GM19240 (cell line): ENCODE data around the gene LPCAT2.
"Not testable (repeated sequence)": the region's sequence is repeated elsewhere in the genome, so short reads cannot be mapped to it uniquely, and the experiment has no call there.

Experiments used
- DNase-seq: peaks from one replicate; pipeline ENCODE4 v3.0.0; 2011; ENCODE audit warnings: low spot score; ENCODE audit not compliant: insufficient read length

Gene LPCAT2

DNA sequence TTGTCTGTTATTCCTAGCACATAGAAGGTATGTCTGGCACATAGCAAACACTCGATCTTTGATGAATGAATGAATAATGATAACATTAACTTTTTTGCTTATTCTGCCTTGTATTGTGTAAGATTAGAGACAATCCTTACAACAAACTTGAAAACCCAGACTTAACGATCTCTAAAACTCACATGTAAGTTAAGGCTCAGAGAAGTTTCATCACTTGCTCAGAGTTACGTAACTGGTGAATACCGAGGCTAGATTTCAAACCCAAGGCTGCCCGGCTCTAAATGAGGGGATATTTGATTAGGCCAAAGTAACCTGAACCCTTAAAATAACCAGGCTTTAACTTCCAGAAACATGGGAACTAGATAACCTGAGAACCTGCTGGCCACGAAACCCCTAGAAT, 79.9 kb downstream of the LPCAT2 start:
- no peak for DNase-seq

DNA sequence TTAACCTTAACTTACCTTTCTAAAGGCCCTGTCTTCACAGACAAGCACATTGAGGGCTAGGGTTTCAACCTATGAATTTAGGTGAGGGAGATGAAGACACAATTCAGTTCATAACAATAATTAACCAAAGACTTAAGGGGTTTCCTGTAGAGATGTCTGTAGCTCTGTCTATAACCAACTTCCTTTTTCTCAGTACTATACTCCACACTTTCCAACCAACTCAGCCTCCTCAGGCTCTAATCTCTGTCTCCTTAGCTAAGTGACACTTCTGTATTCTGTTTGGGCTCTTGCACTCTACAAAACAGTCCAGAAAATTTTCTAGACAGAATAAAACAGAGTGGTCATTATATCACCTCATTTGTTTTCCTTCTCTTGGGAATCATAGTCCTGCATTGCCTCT, 83.4 kb downstream of the LPCAT2 start:
- DNase-seq: no peak

DNA sequence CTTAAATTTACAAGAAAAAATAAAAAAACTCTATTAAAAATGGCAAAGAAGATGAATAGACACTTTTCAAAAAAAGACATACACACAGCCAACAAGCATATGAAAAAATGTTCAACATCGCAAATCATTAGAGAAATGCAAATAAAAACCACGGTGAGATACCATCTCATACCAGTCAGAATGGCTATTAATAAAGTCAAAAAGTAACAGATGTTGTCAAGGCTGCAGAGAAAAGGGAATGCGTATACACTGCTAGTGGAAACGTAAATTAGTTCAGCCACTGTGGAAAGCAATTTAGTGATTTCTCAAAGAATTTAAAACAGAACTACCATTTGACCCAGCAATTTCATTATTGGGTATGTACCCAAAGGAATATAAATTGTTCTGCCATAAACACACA, 89.1 kb downstream of the LPCAT2 start:
- no peak for DNase-seq

DNA sequence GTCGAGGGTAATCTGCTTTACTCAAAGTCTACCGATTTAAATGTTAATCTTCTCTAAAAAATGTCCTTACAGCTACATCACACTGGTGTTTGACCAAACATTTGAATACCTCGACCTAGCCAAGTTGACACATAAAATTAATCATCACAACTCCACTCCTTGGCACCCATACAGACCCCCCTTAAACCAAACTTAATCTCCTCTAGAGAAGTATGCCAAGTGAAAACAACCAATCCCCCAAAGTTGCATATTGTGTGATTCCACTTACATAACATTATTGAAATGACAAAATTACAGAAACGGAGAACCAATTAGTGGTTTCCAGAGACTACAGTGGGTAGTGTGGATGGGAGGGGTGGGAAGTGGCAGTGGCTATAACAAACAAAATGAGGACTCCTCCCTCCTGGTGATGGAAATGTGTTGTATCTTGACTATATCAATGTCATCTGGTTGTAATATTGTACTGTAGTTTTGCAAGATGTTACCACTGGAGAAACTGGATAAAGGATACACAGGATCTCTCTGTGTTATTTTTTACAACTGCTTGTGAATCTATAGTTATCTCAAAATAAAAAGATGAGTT, 97.0 kb downstream of the LPCAT2 start:
- no peak for DNase-seq

DNA sequence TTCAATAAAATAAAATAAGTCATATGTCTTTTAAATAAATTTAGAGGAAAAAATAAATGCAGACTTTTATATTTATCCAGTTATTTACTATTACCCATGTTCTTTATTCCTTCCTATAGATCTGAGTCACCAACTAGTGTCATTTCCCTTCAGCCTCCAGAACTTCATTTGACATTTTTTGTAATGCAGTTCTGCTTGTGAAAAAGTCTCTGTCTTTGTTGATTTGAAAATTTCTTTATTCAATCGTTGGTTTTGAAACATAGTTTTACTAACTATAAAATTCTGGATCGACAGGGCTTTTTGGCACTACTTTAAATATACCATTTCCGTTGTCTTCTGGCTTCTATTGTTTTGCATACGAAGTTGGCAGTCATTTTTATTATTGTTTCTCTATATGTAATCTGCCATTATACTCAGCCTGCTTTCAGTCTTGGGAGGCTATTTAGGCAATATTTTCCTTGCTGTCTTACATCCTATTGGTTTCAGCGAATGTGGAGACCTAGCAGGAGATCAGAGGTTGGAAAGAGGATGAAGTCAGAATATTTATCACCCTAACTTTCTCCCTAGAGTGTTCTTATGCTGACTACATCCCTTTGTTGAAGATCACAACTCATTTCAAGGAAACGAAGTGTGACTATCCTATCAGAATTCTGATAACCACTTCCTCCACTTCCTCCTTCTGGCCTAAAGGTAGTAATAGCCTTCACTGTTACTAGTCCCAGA, 104.9 kb downstream of the LPCAT2 start:
- DNase-seq: no peak

DNA sequence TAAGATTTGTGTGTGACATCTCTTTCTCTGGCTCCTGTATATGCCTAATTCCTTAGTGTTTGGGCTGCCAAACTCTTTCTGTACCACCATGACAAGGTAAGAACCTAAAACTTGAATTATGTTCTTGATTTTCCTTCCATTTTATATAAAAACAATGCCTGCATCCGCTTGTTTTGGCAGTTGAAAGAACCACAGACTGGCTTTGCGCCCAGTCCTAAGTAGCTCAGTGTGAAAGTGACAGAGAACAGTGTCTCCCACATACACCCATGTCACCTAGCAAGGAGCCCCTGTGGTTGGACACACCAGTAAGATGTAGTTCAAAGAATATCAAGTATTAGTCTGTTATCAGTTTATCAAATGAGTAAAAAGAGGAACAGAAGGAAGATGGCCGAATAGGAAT, 106.2 kb downstream of the LPCAT2 start:
- no peak for DNase-seq

DNA sequence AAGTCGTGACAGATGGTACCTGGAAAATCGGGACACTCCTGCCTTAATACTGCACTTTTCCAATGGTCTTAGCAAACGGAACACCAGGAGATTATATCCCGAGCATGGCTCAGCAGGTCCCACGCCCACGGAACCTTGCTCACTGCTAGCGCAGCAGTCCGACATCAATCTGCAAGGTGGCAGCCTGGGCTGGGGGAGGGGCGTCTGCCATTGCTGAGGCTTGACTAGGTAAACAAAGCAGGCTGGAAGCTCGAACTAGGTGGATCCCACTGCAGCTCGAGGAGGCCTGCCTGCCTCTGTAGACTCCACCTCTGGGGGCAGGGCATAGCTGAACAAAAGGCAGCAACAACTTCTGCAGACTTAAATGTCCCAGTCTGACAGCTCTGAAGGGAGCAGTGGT, 106.8 kb downstream of the LPCAT2 start:
- DNase-seq: not testable (repeated sequence)

DNA sequence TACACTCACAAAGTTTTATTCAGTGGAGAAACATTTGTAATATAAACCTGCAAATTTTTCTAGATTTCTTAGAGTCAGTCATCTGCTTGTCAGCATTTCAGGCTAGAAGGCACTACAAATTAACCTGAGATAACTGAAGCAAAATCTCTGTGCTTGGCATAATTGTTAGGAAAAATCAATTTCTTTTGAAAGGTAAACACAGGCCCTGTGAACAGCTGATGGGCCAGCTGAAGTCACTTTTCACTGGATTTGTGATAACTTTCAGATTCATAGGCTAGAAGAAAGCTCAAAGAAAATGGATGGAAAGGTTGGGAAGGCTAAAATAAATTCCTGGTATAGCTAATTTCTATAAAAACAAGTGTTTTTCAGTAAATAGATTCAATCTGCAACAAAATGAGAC, 112.9 kb downstream of the LPCAT2 start:
- no peak for DNase-seq

DNA sequence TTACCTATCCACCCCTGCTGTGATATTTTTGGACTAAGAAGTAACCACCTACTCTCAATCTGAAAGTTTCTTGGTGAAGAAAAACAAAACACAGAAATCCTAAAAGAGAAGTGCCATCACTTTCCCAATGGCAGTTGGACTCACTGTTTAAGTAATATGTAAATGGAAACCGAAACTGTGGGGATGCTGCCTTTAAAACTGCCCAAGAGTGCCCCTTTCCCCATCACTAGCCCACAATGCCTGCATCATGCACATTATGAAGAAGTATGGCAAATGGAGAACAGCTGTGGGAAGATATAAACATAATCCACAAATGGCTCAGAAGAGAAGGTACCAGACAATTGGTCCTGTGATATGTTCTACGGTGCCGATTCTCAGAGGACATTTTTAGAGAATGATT, 113.4 kb downstream of the LPCAT2 start:
- no peak for DNase-seq

DNA sequence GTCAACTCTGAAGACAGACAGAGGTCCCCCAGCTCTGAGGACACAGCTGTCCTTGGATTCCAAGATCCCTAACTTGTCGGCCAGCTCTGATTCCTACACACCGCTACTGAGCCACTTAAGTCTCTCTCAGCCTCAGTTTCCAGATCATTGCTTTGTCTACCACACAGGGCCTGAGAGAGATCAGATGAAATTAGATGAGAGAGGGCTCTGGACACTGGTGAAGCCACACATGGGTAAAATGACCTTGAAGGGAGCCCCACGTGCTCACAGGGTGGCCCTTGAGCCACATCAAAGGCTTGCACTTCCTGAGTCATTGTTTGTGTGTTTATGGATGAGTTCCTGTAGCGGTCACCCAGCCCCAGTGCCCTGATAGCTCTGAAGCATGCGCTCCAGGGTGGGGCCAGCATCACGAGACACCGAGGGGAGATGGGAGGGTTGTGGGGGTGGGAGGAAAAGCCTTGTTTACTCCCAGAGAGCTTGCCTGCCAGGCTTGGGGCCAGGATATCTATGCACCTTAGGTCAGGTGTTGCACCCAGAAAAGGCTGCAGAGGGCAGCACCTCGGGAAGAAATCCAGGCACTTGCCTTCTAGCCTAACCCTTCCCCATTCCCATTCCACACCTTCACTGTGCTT, 114.2 kb downstream of the LPCAT2 start:
- no peak for DNase-seq

DNA sequence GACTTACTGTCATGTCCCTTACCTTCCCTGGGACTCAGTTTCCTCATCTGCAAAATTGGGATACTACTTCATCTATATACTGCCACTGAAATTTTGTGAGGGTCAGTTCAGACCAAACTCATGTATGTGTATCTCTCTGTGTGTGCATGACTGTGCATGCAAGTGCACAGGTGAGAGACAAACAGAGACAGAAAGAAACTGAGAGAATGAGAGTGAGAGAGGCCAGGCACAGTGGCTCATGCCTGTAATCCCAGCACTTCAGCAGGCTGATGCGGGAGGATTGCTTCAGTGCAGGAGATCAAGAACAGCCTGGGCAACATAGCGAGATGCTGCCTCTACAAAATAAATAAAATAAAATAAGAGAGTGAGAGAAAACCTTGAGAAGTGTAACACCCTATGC, 114.8 kb downstream of the LPCAT2 start:
- DNase-seq: no peak

DNA sequence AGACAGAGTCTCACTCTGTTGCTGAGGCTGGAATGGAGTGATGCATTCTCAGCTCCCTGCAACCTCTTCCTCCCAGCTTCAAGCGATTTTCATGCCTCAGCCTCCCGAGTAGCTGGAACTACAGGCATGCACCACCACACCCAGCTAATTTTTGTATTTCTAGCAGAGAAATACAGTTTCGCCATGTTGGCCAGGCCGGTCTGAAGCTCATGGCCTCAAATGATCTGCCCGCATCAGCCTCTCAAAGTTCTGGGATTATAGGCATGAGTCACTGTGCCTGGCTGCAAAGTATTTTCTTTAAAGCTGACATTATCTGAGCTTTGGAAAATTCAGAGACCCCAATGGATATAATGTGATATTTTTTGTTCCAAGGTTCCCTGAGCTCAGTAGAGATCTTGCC, 115.8 kb downstream of the LPCAT2 start:
- no peak for DNase-seq

DNA sequence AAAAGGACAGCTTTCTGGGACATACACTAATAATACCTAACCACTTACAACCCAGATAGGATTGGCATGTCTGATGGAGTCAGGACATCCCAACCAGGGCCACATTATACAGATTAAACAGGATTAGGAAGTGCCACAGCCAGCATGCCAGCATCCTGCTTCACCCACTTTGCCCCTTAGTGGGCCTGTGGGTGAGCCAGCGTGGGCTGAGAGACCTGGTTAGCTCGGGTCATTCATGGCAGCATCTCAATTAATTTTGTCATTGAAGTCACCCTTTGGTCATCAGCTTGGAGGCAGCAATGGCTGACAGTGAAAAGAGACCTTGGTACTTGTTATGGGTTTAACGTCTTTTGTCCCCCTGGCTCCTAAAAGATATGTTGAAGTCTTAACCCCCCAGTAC, 117.0 kb downstream of the LPCAT2 start:
- DNase-seq: no peak

DNA sequence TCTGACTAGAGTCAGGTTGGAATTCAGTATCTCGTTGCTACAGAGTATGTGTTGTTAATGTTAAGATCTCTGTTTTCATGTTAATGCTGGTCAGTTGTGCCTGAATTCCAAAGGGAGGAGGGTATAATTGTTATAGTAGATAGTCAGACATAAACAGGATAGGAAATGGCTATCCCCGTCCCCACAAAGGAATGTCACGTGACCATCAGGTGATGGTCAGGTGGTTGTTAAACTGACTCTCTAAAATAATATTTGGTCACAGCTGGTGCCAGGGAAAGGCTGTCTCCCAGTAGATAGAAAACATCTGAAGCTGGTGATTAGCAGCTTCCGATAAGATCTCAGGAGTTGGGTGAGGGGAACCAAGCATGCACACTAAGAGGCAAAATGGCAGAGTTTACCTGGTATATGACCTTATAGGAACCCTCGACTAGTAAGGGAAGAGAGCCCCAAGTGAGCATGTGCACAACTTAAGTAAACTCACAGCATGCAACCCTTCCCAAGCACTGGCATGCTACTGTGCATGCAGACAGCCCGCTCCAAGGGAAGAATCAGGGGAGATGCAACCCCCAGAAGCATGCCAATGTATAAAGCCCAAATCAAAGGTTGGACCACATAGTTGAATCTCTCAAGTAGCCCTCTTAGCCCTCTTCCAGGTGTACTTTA, 119.6 kb downstream of the LPCAT2 start:
- DNase-seq: no peak

DNA sequence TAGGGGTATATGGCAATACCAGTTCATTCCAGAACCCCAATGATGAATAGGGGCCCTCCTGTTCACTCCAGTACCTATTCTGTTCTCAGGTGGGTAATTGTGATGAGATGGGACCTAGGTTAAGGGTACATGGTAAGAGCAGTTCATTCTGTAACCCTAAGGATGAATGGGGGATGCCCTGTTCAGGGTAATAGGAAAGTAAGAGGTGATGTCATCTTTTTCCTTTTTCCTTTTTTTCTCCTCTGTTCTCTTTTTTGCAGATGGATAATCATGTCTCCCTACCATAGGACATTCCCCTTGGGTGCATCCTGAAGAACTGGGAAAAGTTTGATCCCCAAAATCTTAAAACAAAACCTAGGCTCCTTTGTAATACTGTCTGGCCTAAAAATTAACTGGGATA, 121.9 kb downstream of the LPCAT2 start:
- DNase-seq: no peak

DNA sequence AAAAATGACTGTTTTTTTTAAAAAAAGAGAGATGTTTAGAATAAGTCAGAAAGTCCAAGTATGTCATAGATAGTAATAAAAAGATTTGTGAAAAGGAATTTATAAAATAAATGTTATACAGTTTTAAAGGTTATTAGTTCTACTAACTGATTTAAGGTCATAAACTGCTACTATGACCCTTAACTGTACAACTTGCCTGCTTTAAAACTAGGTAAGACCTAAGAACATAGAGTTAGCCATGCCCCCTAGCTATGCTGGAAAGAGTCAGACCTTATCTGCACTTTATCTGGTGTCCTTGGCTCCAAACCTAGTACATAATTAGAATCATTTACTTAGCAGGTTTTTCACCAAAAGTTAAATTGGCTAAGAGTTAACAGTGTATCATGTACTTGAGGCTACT, 123.4 kb downstream of the LPCAT2 start:
- no peak for DNase-seq

DNA sequence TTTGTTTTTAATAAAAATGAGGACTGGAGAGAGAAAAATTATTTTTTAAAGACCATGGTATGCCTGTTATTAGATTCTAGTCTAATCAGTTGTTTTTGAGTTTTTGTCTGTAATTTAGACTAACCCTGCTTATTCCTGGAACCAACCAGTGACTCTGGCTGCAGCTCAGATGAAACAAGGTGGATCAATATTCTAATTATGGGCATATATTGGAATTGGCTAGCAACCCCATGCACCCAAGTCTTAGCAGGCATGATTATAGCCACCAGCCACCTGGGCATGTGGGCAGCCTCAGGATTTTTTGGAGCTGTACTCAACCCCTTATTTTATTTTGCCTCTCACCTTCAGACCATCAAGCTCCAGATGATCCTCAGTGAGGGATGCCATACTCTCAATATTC, 125.3 kb downstream of the LPCAT2 start:
- no peak for DNase-seq
